ENCODE results near the gene HERPUD1.

HERPUD1 gene

DNA sequence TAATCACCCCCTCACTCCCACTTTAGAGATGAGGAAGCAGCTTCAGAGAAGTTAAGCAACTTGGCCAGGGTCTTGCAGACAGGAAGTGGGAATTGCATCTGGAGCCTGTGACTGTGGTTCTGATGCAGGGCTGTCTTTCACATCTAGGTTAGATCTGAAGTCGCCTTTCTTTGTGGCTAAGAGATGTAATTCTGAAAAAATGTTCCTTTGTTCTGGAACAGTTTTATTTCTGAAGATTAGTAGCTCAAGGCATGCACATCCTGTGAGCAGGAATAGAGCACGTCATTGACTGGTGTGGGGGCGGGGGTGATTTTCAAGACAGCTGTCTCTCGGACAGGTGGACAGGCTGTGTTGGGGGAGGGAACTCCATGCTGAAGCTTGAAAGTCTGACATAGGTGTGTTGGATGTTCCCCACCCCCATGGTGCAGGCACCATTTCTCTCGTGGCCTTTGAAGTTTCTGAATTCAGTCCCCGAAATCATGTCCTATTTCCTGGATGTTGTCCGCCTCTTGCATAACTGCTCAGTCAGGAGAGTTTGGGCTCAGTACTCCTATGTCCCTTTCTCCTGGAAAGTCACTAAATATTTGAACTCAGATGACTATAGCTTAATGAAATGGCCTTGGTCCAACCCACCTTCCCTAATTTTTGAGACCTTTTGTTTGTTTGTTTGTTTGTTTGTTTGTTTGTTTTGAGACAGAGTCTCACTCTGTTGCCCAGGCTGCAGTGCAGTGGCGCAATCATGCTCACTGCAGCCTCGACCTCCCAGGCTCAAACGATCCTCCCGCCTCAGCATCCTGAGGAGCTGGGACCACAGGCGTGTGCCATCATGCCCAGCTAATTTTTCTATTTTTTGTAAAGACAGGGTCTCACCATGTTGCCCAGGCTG lies 21.0 kb upstream of the HERPUD1 start:
- DNase-seq (ENCODE audit: low read depth in 3 of 3): no peak

DNA sequence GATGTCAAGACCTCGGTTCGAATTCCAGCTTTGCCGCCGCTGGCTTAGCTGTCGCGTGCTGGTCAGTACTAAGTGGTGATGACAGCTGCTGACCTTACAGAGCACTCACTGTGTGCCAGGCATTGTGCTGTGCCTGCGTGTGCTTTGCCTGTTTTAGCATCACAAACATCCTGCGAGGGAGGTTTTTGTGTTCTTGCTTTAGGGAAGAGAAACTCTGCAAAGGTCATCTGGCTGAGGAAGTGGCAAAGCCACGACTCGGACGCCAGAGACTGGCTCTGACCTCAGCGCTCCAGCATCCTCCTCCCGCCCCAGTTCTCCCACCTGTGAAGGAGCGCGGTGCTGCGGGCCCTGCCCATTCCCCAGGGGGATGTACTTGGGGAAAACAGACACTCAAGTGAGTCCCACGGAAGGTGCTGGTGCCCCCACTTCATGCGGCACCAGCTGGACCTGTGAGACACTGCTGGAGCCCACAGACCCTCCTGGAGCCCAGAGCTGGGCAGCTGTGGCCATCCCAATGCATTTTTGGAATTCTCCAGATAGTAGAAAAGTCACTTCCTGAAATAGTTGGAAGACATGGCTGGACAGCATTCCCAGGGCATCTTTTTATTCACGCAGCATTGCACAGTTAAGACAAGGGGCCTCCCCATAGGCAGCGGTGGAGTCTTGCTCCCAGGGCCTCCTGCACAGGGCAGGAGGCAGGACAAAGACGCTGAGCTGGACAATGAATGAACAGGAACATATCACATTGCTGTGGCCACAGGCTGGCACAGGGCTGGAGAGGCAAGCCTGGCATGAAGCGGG lies 20.0 kb upstream of the HERPUD1 start:
- DNase-seq (ENCODE audit: low read depth in 3 of 3): no peak

DNA sequence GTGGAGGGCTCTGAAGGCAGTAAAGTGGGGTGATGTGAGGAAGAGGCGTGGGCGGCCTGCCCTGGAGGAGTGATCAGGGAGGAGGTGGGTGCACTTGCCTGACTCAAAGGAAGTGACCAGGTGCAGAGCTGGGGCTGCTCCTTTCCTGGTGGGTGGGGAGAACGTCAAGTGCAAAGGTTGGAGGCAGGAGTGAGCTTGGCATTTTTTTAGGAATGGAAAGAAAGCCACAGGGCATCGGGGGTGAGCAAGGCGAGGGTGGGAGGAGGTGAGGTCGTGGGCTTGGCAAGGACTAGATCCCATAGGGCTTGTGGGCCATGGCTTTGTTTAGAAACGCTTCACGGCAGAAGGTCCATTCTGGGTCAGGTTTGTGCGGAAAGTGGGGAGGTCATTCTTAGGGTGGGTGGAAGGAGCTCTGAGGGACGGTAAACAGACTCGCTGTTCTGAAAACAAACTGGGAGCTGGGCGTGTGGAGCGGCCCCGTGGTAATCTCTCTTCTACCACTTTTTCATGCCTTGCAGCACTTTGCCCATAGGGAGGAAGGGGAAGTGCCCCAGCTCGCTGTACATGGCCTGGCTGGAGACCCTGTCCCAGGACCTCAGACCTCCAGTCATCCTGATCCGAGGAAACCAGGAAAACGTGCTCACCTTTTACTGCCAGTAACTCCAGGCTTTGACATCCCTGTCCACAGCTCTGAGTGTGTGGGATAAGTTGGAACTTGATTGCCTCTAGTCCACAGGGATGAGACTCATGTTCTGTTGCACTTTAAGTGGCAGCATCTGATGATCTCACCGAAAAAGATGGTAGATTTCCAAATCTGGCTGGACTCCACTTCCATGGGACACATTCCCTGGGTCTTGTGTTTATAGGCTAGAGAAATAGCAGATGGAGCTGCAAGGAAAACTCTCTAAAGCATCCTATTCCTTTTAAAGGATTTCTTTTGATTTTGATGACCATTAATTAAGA lies 18.9 kb upstream of the HERPUD1 start:
- no peak for DNase-seq (ENCODE audit: low read depth in 3 of 3)

DNA sequence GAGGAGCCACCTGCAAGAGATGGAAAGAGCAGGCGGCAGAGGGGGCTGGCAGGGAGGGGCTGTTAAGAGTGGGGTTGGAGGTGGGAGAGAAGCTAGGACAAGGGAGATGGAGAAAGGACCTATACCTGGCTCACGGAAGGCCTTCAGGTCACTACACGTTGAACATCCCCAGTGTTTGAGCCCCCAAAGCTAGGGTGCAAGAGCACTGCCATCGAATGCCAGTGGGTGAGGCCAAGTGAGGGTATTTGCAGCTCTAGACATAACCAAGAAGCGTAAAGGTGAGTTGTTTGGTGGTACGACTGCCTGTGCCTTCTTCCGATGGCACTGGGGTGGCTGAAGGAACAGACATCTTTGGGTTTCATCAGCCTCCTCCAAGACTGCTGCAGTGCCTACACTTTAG lies 17.0 kb upstream of the HERPUD1 start:
- DNase-seq (ENCODE audit: low read depth in 3 of 3): no peak

DNA sequence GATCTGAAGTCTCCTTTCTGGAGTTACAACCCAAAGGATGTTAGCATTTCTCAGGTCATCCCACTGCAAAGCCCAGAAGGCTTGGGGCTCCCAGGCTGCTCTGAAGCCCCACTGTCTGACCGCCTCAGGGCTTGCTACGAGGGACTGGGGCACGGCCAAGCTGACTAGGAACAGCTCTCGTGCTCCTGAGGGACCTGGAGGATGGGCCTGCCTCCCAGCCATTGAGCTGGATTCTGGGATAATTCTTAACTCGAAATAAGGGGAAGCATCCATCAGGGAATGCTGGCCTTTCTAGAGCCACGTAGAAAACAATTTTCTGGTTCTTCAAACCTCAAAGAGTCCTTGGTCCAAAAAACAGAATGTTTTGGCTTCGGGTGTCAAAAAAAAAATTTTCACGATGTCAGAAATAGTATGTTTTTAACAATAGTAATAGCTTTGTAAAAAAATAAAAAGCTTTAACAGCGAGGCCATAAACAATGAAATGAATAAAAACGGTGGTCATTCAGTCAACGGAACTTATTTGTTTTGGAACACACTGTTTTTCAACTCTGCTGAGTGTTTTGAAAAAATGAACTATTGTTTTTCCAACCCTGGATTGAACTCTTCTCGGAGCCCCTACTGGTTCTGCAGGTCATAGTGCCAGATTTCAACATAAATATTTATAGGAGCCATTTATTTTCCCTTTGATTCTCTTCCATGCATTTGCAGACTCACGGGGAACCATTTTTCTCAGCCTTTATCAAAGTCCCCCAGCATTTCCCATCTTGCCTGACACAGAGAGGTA lies 16.4 kb upstream of the HERPUD1 start:
- no peak for DNase-seq (ENCODE audit: low read depth in 3 of 3)

DNA sequence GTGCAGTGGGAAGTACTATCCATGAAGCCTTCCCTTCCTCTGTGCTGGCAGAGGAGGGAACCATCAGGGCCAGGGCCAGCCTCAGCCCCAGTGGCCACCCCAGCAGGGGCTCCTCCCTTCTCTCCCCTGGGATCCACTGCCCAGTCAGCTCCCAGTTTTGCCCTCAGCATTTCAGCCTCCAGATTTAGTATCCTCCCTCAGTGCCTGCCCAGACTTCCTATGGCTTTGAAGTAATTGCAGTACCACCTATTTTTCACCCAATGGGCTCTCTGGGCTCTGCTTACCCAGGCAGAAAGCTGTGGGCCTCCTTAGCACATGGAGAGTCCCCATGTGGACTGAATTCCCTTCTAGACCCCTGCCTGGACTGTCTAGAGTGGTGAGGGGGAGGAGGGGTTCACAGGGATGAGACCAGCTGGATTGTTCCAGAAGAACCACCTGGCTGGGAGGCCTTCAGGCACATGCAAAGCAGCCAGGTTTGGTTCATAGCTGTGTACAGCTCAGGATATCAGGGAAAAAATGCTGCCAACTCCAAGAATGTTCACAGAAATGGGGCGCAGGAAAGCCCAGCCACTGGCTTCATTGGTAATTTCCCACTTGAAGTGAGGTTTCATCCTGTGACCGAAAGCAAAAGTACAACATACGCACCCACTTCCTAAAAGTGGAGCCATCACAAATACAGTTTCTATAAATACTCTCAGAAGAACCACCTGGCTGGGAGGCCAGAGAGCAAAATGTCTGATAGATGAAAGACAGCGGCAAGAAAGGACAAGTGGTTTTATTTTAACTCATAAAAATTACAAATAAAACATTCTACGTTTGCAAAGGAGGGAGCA lies 15.2 kb upstream of the HERPUD1 start:
- DNase-seq (ENCODE audit: low read depth in 3 of 3): no peak

DNA sequence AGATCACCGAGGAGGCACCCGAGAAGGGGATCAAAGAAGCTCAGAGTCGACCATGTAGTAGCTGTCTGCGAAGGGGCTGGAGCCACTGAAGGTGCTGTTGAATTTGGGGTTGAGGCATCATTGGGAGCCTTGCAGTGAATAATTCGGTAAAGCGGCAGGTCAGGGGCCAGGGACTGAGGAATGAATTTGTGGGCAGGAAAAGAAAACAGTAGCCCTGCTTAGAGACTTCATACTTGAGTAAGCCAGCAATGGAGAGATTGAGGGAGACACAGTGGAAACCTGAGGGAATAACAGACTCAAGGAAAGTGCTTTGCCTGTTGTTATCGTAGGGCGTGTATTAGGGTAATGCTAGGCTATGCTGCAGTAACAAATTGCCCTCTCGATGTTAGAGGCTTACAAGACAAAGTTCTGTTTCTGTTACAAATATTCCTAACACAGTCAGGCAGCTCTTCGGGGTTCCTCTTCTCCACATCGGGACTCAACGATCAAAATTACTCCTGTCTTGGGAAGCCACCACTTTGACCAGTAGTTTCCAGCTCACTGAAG lies 13.4 kb upstream of the HERPUD1 start:
- no peak for DNase-seq (ENCODE audit: low read depth in 3 of 3)

DNA sequence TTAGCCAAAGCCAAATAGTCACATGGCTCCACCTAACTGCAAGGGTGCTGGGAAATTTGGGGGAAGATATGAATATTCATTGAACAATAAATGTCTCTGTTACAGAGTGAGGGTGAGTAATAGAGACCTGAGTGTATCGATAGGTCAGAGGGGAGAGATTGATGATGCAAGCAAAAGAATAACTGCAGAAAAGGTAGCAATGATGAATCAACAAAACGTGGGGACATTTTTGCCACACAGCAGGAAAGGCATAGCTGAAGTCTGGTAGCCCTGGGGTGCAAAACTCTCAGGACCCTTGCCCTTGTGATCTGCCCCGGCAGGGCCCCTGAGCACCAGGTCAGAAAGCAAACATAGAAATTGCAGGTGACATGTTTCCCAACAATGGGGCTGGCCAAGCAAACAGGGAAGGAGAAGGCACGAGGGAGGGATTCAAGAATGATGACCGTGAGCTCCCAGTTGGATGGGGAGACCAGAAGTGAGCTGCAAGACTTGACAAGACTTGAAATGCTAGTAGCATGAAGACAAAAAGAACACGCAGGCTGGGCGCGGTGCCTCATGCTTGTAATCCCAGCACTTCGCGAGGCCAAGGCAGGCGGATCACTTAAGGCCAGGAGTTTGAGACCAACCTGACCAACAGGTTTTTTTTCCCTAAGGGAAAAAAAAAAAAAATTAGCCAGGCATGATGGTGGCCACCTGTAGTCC lies 12.7 kb upstream of the HERPUD1 start:
- DNase-seq (ENCODE audit: low read depth in 3 of 3): no peak

DNA sequence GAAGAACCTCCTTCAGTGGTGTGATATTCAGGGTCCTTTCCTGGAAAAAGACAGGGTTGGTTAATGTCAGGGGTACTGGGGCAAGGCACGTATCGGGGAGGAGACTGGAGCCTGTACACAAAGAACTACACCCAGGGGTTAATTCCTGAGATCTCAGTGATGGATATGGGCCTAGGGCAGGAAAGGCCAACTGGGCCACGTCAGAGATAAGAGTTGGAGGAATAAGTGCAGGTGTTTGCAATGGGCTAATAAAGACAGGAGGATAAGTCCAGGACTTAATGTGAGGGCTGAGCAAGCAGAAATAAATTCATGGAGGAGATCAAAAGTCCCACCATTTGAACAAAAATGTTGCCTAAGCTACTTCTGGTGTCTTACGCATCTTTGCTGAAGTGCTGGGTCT lies 10.4 kb upstream of the HERPUD1 start:
- no peak for DNase-seq (ENCODE audit: low read depth in 3 of 3)

DNA sequence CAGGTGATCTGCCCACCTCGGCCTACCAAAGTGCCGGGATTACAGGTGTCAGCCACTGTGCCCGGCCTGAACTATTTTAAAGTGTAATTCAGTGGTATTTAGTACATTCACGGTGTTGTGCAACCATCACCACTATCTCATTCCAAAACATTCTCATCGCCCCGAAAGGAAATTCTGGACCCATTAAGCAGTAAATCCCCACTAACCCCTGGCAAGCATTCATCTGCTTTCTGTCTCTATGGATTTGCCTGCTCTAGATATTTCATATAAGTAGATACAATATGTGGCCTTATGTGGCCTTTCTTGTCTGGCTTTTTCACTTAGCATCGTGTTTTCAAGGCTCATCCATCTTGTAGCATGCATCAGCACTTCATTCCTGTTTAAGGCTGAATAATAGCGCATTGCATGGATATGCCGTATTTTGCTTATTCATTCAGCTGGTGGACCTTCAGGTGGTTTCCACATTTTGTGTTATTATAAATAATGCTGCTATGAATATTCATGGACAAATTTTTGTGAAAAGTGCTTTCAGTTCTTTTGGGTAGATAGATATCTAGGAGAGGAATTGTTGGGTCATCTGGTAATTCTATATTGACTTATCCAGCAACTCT lies 8.4 kb upstream of the HERPUD1 start:
- no peak for DNase-seq (ENCODE audit: low read depth in 3 of 3)

DNA sequence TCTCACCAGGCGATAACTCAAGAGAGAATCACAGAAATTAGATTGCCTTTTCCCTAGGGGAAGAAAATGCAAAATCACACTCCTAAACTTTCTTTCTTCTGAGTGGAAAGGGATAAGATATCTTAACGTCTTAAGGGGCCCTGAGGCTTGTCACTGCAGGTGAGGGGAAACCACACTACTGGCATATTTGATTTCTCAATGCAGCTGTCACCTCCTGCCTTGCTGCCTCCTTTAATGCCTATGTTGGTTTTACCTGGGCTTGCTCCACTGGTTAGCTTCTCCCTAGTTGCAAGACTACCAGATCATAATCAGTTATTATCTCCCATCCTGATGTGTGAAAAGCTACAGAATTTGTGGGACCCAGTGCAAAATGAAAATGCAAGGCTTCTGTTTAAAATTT lies 4.5 kb upstream of the HERPUD1 start:
- no peak for DNase-seq (ENCODE audit: low read depth in 3 of 3)

DNA sequence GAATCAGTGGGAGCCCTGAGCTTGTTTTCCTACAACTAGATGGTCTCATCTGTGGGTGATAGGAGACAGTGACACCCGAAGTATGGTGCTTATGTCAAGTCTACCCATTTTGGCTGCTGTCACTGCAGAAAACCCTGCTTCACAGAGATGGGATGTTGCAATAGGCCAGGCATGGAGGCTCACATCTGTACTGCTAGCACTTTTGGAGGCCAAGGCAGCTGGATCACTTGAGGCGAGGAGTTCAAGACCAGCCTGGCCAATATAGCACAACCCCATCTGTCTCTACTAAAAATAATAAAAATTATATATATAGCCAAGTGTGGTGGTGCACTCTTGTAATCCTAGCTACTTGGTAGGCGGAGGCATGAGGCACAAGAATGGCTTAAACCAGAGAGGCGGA lies 2.3 kb upstream of the HERPUD1 start:
- no peak for DNase-seq (ENCODE audit: low read depth in 3 of 3)

DNA sequence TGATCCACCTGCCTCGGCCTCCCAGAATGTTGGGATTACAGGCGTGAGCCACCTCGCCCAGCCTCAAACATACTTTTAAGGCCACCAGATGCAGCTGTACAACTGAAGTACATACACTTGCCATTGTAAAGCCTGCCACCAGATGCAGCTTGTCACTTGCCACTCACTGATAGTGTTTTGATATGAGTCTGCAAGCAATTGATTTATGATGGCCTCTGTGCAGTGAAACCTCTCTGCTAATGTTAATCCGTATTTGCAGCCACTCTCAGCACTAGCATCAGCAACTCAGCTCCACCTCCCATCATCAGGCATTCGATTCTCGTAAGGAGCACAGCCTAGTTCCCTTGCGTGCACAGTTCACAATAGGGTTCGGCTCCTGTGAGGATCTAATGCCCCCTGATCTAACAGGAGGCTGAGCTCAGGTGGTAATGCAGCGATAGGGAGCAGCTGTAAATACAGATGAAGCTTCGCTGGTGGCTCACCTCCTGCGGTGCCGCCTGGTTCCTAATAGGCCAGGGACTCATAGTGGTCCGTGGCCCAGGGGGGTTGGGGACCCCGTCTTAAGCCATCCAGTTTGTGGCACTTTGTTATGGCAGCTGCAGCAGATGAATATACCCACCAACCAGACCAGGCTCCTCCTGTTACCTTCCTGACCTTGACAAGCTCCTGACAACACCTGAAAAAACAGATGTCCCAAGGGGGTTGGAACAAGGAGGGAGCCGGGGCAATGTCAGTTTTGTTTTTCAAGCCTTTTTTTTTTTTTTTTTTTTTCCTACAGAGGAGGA lies 1.3 kb upstream of the HERPUD1 start:
- DNase-seq (ENCODE audit: low read depth in 3 of 3): no peak

DNA sequence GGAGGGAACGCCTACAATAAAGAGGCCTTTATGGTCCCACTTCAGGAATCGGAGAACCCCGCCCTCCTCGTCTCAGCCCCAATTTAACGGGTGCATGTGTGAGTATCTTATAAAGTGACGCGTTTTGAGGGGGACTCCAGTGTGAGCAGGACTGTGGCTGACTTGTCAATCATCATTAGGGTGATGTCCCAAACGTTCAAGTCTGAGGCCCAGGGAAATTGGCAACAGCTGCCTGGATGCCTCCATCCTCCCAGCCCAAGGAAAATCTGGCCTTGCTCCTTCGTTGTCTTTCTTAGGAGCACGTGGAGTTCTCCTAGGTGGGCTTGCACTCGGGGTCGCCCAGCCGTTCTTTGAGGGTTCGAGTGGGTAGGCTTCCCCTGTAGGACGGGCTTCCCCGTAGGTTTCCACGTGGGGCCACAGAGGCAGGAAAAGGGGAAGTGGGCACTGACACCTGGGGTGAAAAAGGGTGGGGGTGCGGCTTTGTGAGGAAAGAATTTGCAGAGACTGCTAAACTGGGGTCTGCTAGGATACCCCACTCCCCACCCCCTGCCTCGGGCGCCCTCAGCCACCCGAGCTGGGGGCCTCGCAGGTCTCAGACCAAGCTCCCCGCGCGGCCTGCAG lies 561 bp upstream of the HERPUD1 start:
- no peak for DNase-seq (ENCODE audit: low read depth in 3 of 3)

DNA sequence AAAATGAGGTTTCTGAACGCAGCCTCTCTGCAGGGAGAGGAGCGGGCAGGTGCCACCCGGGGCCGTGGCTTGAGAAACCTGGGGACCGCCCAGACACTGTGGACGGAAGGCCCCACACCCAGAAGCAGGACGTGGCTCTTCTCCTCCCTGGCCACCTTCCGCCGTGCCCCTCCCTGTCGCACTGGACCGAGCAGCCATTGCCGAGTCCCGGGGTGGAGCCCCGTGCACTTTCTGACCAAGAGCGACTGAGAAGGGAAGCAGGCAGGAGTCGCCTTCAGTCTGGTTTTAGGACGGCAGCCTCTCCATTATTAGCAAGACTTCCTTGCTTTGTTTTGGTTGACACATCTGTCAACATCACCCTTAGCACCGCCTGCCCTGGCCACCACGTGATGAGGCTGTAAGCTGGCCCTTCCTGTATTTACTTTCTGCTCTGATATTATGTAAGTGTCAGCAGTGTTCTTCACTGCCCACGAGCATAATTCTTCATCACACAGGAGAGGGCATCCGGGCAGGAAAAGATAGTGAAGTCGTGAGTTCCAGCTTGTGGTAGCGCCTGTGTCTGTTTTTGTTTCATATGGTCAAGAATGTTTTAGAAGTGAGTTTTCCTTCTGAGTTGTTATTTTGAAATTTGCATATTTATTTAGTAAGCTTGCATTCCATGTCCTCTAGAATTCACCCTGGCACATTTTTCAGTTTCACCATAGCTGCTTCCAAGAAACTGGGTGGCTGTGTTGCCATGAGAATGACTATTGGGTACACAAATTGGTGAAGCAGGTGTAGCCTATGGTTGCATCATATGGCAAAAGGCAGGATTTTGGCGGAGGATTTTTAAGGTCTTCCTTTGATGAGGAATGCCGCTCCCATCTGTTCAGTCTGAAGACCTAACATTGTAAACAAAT lies 1.0 kb downstream of the HERPUD1 start:
- DNase-seq (ENCODE audit: low read depth in 3 of 3): no peak

DNA sequence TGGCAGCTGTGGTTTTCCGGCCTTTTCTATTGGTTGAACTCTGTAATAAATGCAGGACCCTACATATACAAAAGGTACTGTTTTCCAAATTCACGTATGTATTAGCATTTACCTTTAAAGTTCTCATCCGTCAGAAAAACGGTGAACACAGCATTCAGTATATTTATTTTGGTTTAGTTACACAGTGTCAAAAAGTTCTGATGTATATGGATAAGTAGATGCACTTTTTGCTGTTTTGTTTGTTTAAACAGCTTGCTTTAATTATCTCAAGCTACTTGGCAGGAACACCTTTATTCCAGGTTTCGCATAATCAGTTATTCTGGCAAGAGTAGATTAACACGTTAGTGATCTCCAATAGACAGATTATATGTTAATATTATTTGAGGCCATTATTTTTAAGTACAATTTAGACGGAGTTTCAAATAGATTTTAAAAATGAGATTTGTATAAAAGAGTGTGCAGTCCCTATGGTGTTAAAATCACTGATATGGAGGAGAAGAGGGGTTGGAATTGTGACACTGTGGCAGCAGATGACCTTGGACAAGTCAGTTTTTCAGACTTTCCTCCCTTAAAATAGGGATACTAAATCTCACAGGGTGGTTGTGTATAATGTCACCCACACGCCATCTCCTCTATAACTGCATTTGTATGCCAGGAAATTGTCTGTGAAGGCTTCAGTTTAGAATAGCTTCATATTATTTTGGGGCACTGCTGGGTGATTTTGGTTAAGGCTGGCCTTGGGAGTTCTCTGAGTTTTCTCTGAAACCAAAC lies 2.1 kb downstream of the HERPUD1 start:
- no peak for DNase-seq (ENCODE audit: low read depth in 3 of 3)
